ENCODE measurements around the gene AOX1.
"Not testable (repeated sequence)": the region's sequence is repeated elsewhere in the genome, so short reads cannot be mapped to it uniquely, and the experiment has no call there.

Gene AOX1

GRCh38 chr2:200703926-200704637 is 118.3 kb downstream of the AOX1 start:
- no peak for DNase-seq

- no peak for DNase-seq
Observed at GRCh38 chr2:200705305-200706041, 119.7 kb downstream of the AOX1 start.

GRCh38 chr2:200708943-200709342 is 123.1 kb downstream of the AOX1 start:
- no peak for DNase-seq

GRCh38 chr2:200713003-200713703 is 127.3 kb downstream of the AOX1 start:
- peak; percentile 93 for DNase-seq

- DNase-seq, result no peak
Observed at GRCh38 chr2:200713704-200714064, 127.9 kb downstream of the AOX1 start.

- not testable (repeated sequence) for DNase-seq
Observed at GRCh38 chr2:200715014-200715413, 129.2 kb downstream of the AOX1 start.

GRCh38 chr2:200716386-200716785 is 130.6 kb downstream of the AOX1 start:
- DNase-seq, result no peak

Data from NCI-H774 (cell line).